ENCODE measurements around the gene RGS4.

Gene RGS4

DNA sequence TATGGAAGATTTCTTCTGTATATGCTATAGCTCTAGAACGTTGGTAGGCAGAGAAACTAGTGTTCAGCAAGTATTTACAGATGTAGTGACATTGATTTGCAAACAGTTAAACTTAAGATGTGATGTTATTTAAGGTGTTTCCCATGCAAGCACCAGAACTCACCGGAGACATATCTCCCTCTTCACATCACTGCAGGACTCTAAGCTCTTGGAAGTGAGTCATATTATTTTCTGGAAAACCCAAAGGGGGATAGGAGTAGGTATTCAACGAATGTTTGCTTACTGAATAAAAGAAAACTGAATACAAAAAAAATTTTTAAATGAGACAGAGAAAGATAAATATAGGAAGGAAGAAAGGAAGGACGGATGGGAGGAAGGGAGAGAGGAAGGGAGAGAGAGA lies 25.0 kb downstream of the RGS4 start:
- no peak overlapping the region for H3K4me2 ChIP-seq (ENCODE audit: low read length, poor library complexity, severe bottlenecking)

DNA sequence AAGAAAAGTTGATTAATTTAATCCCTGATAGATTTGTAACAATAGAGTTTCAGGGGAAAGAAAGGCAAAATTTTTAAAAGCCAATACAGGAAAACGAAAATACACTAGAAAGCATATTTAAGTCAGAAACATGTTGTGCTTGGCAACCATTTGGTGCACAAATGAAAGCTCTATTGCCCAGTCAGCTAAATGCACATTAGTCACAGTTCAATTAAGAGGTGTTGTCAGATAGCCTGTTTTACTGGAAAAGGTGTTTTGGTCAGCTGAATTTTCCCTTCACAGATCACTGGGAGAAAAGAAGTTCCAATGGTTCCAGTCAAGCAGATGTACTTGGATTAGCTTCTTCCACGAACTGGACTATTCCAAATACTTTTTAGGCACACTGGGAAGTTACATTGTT lies 25.4 kb downstream of the RGS4 start:
- H4K91ac ChIP-seq (ENCODE audit: low read length) = no peak overlapping the region
- H3K36me3 ChIP-seq (ENCODE audit: control insufficient read depth in 1 of 2, insufficient read depth in 2 of 2, low read depth in 1 of 2, low read length in 2 of 2) = no peaks in the 10 kb centered on the region
- no peak overlapping the region for H3K4me2 ChIP-seq (ENCODE audit: low read length, poor library complexity, severe bottlenecking)
- no peak for DNase-seq
- no peaks in the 10 kb centered on the region for H3K4me1 ChIP-seq (ENCODE audit: control insufficient read depth, insufficient read depth, low read depth, low read length)
- H4K8ac ChIP-seq (ENCODE audit: low read length) = no peak overlapping the region
- no peak overlapping the region for H3K4me3 ChIP-seq (ENCODE audit: insufficient read depth in 1 of 2, low read depth in 1 of 2, low read length in 2 of 2)
- no peak overlapping the region for H2BK12ac ChIP-seq (ENCODE audit: low read length in 2 of 2)
- H3K4ac ChIP-seq (ENCODE audit: low read depth in 1 of 2, low read length in 2 of 2) = no peak overlapping the region
- no peak overlapping the region for H2BK120ac ChIP-seq (ENCODE audit: low read depth, low read length)
- no peak overlapping the region for H3K18ac ChIP-seq (ENCODE audit: low read depth in 1 of 2, low read length in 2 of 2)
- no peak overlapping the region for H3K14ac ChIP-seq (ENCODE audit: low read length in 2 of 2)
- no peak overlapping the region for H2AFZ ChIP-seq (ENCODE audit: low read depth, low read length)
- H2BK15ac ChIP-seq (ENCODE audit: low read depth, poor library complexity, severe bottlenecking) = no peak overlapping the region
- no peak overlapping the region for H3K9ac ChIP-seq (ENCODE audit: low read length)
- H3K27me3 ChIP-seq (ENCODE audit: control insufficient read depth in 1 of 2, insufficient read depth in 1 of 2, low read length in 2 of 2) = no peaks in the 10 kb centered on the region
- H3K79me1 ChIP-seq (replicated peaks; ENCODE audit: low read length, poor library complexity, severe bottlenecking) = no peaks in the 10 kb centered on the region
- no peak overlapping the region for H2AK5ac ChIP-seq (ENCODE audit: low read length, severe bottlenecking)
- H2BK5ac ChIP-seq (ENCODE audit: low read depth, low read length, poor library complexity, severe bottlenecking) = no peak overlapping the region
- H3K23ac ChIP-seq (ENCODE audit: low read length in 2 of 2) = no peak overlapping the region
- no peaks in the 10 kb centered on the region for H3K9me3 ChIP-seq (ENCODE audit: control insufficient read depth, low read length)
- H3K27ac ChIP-seq (ENCODE audit: low read length, poor library complexity, severe bottlenecking) = no peak overlapping the region
- 93% methylated on average over 2 of the region's 2 CpGs for WGBS

More for the DNA sequence above, 25.0 kb downstream of the RGS4 start:
- Histone ChIP-seq H3K4ac (ENCODE audit: low read depth in 1 of 2, low read length in 2 of 2) (no peak overlapping the region), H3K18ac (ENCODE audit: low read depth in 1 of 2, low read length in 2 of 2) (no peak overlapping the region), H3K9me3 (ENCODE audit: control insufficient read depth, low read length) (no peaks in the 10 kb centered on the region), H2BK12ac (ENCODE audit: low read length in 2 of 2) (no peak overlapping the region), H3K23ac (ENCODE audit: low read length in 2 of 2) (no peak overlapping the region), H3K79me1 (replicated peaks; ENCODE audit: low read length, poor library complexity, severe bottlenecking) (no peaks in the 10 kb centered on the region), H3K4me1 (ENCODE audit: control insufficient read depth, insufficient read depth, low read depth, low read length) (no peaks in the 10 kb centered on the region), H3K27me3 (ENCODE audit: control insufficient read depth in 1 of 2, insufficient read depth in 1 of 2, low read length in 2 of 2) (no peaks in the 10 kb centered on the region), H3K27ac (ENCODE audit: low read length, poor library complexity, severe bottlenecking) (no peak overlapping the region), H3K14ac (ENCODE audit: low read length in 2 of 2) (no peak overlapping the region), H2BK5ac (ENCODE audit: low read depth, low read length, poor library complexity, severe bottlenecking) (no peak overlapping the region), H3K36me3 (ENCODE audit: control insufficient read depth in 1 of 2, insufficient read depth in 2 of 2, low read depth in 1 of 2, low read length in 2 of 2) (no peaks in the 10 kb centered on the region), H2AK5ac (ENCODE audit: low read length, severe bottlenecking) (no peak overlapping the region), H2BK120ac (ENCODE audit: low read depth, low read length) (no peak overlapping the region), H3K4me3 (ENCODE audit: insufficient read depth in 1 of 2, low read depth in 1 of 2, low read length in 2 of 2) (no peak overlapping the region), H3K9ac (ENCODE audit: low read length) (no peak overlapping the region), H4K8ac (ENCODE audit: low read length) (no peak overlapping the region), H2AFZ (ENCODE audit: low read depth, low read length) (no peak overlapping the region), H4K91ac (ENCODE audit: low read length) (no peak overlapping the region), H2BK15ac (ENCODE audit: low read depth, poor library complexity, severe bottlenecking) (no peak overlapping the region)
- DNase-seq = no peak
- WGBS = 56% methylated on average over 3 of the region's 4 CpGs

DNA sequence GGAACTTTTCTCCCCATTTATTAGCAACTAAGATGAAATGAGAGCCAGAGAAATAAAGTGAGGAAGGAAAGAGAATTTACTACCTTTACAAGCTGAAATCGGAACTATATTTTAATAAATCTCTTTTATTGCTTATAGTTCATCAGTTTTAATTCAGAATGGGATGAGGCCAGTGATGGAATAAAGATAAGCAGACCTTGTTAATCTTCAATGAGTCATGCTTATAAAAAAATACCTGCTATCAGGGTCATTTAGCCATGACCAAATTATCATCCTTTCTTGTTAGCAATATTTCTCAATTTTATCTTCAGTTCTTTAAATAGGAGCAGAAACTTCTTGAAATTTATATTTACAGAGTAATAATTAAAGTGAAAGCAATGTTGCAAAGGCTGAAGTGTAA lies 26.1 kb downstream of the RGS4 start:
- WGBS = no CpG with 5 or more reads among the region's 1 CpG
- no peak for DNase-seq

DNA sequence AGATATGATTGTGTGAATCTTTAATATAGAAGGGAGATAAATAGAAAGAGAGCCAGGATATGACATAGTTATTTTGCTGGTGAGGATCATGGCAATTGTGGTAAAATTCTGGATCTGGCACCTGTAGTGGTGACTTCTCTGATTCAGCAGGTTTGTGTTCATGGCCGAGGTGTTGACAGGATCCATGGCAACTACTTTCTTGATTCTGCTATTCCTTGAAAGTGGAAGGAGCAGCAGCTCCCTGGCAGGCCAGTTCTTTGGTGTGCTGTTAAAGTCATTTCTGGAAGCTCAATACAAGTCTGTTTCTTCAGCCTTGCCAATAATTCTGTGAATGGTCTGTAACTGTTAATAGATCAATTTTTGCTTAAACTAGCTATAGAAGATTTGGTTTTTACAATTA lies 33.4 kb downstream of the RGS4 start:
- Histone ChIP-seq H3K14ac (ENCODE audit: low read length in 2 of 2) (no peak overlapping the region), H3K9ac (ENCODE audit: low read length) (no peak overlapping the region), H3K4me2 (ENCODE audit: low read length, poor library complexity, severe bottlenecking) (no peak overlapping the region), H3K27ac (ENCODE audit: low read length, poor library complexity, severe bottlenecking) (no peak overlapping the region), H4K8ac (ENCODE audit: low read length) (no peak overlapping the region), H3K4me3 (ENCODE audit: insufficient read depth in 1 of 2, low read depth in 1 of 2, low read length in 2 of 2) (no peak overlapping the region), H2AK5ac (ENCODE audit: low read length, severe bottlenecking) (no peak overlapping the region), H3K9me3 (ENCODE audit: control insufficient read depth, low read length) (no peaks in the 10 kb centered on the region), H2BK120ac (ENCODE audit: low read depth, low read length) (no peak overlapping the region), H4K91ac (ENCODE audit: low read length) (peak overlapping the region; percentile 45), H3K79me1 (replicated peaks; ENCODE audit: low read length, poor library complexity, severe bottlenecking) (no peaks in the 10 kb centered on the region), H2BK15ac (ENCODE audit: low read depth, poor library complexity, severe bottlenecking) (no peak overlapping the region), H3K36me3 (ENCODE audit: control insufficient read depth in 1 of 2, insufficient read depth in 2 of 2, low read depth in 1 of 2, low read length in 2 of 2) (no peaks in the 10 kb centered on the region), H2BK5ac (ENCODE audit: low read depth, low read length, poor library complexity, severe bottlenecking) (no peak overlapping the region), H2AFZ (ENCODE audit: low read depth, low read length) (no peak overlapping the region), H3K27me3 (ENCODE audit: control insufficient read depth in 1 of 2, insufficient read depth in 1 of 2, low read length in 2 of 2) (no peaks in the 10 kb centered on the region), H3K23ac (ENCODE audit: low read length in 2 of 2) (no peak overlapping the region), H3K4ac (ENCODE audit: low read depth in 1 of 2, low read length in 2 of 2) (no peak overlapping the region), H3K4me1 (ENCODE audit: control insufficient read depth, insufficient read depth, low read depth, low read length) (no peaks in the 10 kb centered on the region), H2BK12ac (ENCODE audit: low read length in 2 of 2) (peak overlapping the region in 1 of 2 experiments; percentile 77), H3K18ac (ENCODE audit: low read depth in 1 of 2, low read length in 2 of 2) (peak overlapping the region in 1 of 2 experiments; percentile 39)
- DNase-seq = no peak
- 73% methylated on average over 1 of the region's 1 CpG for WGBS

More for the DNA sequence above, 26.1 kb downstream of the RGS4 start:
- H3K27ac ChIP-seq (ENCODE audit: low read length, poor library complexity, severe bottlenecking) = no peak overlapping the region
- no peak overlapping the region for H2BK120ac ChIP-seq (ENCODE audit: low read depth, low read length)
- H2BK15ac ChIP-seq (ENCODE audit: low read depth, poor library complexity, severe bottlenecking) = no peak overlapping the region
- no peaks in the 10 kb centered on the region for H3K79me1 ChIP-seq (replicated peaks; ENCODE audit: low read length, poor library complexity, severe bottlenecking)
- H3K9ac ChIP-seq (ENCODE audit: low read length) = no peak overlapping the region
- no peak overlapping the region for H3K23ac ChIP-seq (ENCODE audit: low read length in 2 of 2)
- H2AK5ac ChIP-seq (ENCODE audit: low read length, severe bottlenecking) = no peak overlapping the region
- H3K14ac ChIP-seq (ENCODE audit: low read length in 2 of 2) = no peak overlapping the region
- H2BK5ac ChIP-seq (ENCODE audit: low read depth, low read length, poor library complexity, severe bottlenecking) = no peak overlapping the region
- no peak overlapping the region for H2BK12ac ChIP-seq (ENCODE audit: low read length in 2 of 2)
- H4K91ac ChIP-seq (ENCODE audit: low read length) = no peak overlapping the region
- H3K4me3 ChIP-seq (ENCODE audit: insufficient read depth in 1 of 2, low read depth in 1 of 2, low read length in 2 of 2) = no peak overlapping the region
- no peaks in the 10 kb centered on the region for H3K4me1 ChIP-seq (ENCODE audit: control insufficient read depth, insufficient read depth, low read depth, low read length)
- no peaks in the 10 kb centered on the region for H3K27me3 ChIP-seq (ENCODE audit: control insufficient read depth in 1 of 2, insufficient read depth in 1 of 2, low read length in 2 of 2)
- no peak overlapping the region for H3K18ac ChIP-seq (ENCODE audit: low read depth in 1 of 2, low read length in 2 of 2)
- H4K8ac ChIP-seq (ENCODE audit: low read length) = no peak overlapping the region
- no peak overlapping the region for H2AFZ ChIP-seq (ENCODE audit: low read depth, low read length)
- H3K4ac ChIP-seq (ENCODE audit: low read depth in 1 of 2, low read length in 2 of 2) = no peak overlapping the region
- H3K9me3 ChIP-seq (ENCODE audit: control insufficient read depth, low read length) = no peaks in the 10 kb centered on the region
- H3K4me2 ChIP-seq (ENCODE audit: low read length, poor library complexity, severe bottlenecking) = no peak overlapping the region
- no peaks in the 10 kb centered on the region for H3K36me3 ChIP-seq (ENCODE audit: control insufficient read depth in 1 of 2, insufficient read depth in 2 of 2, low read depth in 1 of 2, low read length in 2 of 2)

Data from mesenchymal stem cell (in vitro differentiated cells and primary cell).